HL-60/S4 (cell line): ENCODE results near the gene AKAP6.

Experiments used
- in situ Hi-C: fragments of 300-500 bp; cut with MboI; formaldehyde crosslinking; loops from 2 replicates; pipeline ENCODE4 v1.14.3; 2022; ENCODE audit warnings: low sequenced_read_pairs

The AKAP6 gene

GRCh38 chr14:32835924-32836323 lies 506.8 kb downstream of the AKAP6 start:
- in situ Hi-C loops, result no loop called here

GRCh38 chr14:32841698-32842097 lies 512.6 kb downstream of the AKAP6 start:
- in situ Hi-C loops, result no loop called here

- in situ Hi-C loops, result no loop called here
Observed at GRCh38 chr14:32846821-32847365, 517.8 kb downstream of the AKAP6 start.

GRCh38 chr14:32847867-32848266 lies 518.8 kb downstream of the AKAP6 start:
- in situ Hi-C loops, result no loop called here

GRCh38 chr14:32865827-32866376 lies 536.8 kb downstream of the AKAP6 start:
- in situ Hi-C loops, result no loop called here

GRCh38 chr14:32883188-32883587 lies 554.1 kb downstream of the AKAP6 start:
- in situ Hi-C loops, result no loop called here
